Activated CD4-positive, alpha-beta memory T cell treated with anti-CD3 and anti-CD28 coated beads, Interleukin-2, amount 10 ng/mL, durations not matched to agents 7 days and 5 days (primary cell): ENCODE data around the gene UBE2E3. TPM values are rescaled to one million over a fixed set of nuclear protein-coding genes. Genes with fewer than 3 reads are reported as not detected.
"Not testable (repeated sequence)": the region's sequence is repeated elsewhere in the genome, so short reads cannot be mapped to it uniquely, and the experiment has no call there.

Experiments used
- CTCF ChIA-PET: fragments of 350-600 bp; sonication (Branson Sonifier 250); formaldehyde crosslinking; loops from one replicate; lab custom pipeline; 2021; ENCODE audit warnings: antibody characterized with exemption, inconsistent platforms; lab: Charles Lee
- POLR2A ChIA-PET: fragments of 350-600 bp; sonication (Branson Sonifier 250); formaldehyde crosslinking; loops from one replicate; lab custom pipeline; 2021; ENCODE audit warnings: antibody characterized with exemption; lab: Charles Lee
- DNase-seq: peaks from one replicate; pipeline ENCODE4 v3.0.0-alpha.2; 2020
- H3K27ac Mint-ChIP-seq: one replicate; pipeline ENCODE4 v1.8.0; 2021; ENCODE audit warnings: mild to moderate bottlenecking, mixed read lengths
- H3K27me3 Mint-ChIP-seq: one replicate; pipeline ENCODE4 v1.8.0; 2021; ENCODE audit warnings: mixed read lengths
- H3K36me3 Mint-ChIP-seq: one replicate; pipeline ENCODE4 v1.8.0; 2021; ENCODE audit warnings: low read depth, mixed read lengths
- H3K4me1 Mint-ChIP-seq: one replicate; pipeline ENCODE4 v1.8.0; 2021; ENCODE audit warnings: mixed read lengths
- H3K4me3 Mint-ChIP-seq: one replicate; pipeline ENCODE4 v1.8.0; 2021; ENCODE audit warnings: mild to moderate bottlenecking, mixed read lengths
- H3K9me3 Mint-ChIP-seq: one replicate; pipeline ENCODE4 v1.8.0; 2021; ENCODE audit warnings: mixed read lengths
- total RNA-seq, 2 experiments: library from RNA; stranded (reverse); gene quantifications; one replicate each; pipeline ENCODE4 v1.2.3, GENCODE V29; 2021

UBE2E3 gene
- total RNA-seq, 2 experiments from 2014 or later: 42.1 to 42.5 TPM

DNA sequence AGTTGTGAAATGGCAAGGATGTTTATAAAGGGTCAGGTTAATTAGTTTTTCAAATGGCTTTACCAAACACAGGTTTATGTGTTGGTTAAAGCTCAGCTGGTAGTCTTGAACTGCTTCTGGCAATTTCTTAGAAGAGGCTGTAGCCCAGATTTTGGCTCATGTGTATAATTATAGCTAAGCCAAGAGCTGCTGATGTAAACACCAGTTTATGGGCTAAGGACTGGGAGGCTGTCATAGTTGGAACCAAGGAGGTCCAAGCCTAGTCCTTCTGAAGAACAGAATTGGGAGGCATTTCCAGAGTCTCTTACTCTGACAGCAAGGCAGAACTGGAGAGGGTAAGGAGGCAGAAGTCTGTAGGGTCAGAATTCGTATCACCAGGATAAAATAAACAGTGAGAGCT is 25.4 kb downstream of the UBE2E3 start:
- no peaks in the 10 kb centered on the region for H3K4me1 Mint-ChIP-seq
- POLR2A ChIA-PET: interaction anchor here (0.6 kb wide), 1 partner anchor 1871 kb away, joined by 3 read pairs; no protein-coding TSS in a partner anchor
- CTCF ChIA-PET: interaction anchor here (1.3 kb wide), 1 partner anchor 25 kb away, joined by 6 read pairs; the partner anchor contains the start of gene UBE2E3
- H3K4me3 Mint-ChIP-seq: no peak overlapping the region
- no peak for DNase-seq
- H3K27me3 Mint-ChIP-seq: no peaks in the 10 kb centered on the region
- H3K36me3 Mint-ChIP-seq: no peaks in the 10 kb centered on the region
- H3K27ac Mint-ChIP-seq: no peak overlapping the region
- H3K9me3 Mint-ChIP-seq: no peaks in the 10 kb centered on the region

- no peaks in the 10 kb centered on the region for H3K4me1 Mint-ChIP-seq
- H3K4me3 Mint-ChIP-seq: no peak overlapping the region
- ChIA-PET CTCF (interaction anchor here (0.6 kb wide), 1 partner anchor 24 kb away, joined by 3 read pairs; no protein-coding TSS in a partner anchor), POLR2A (no interaction called here)
- no peaks in the 10 kb centered on the region for H3K36me3 Mint-ChIP-seq
- H3K9me3 Mint-ChIP-seq: no peaks in the 10 kb centered on the region
- no peaks in the 10 kb centered on the region for H3K27me3 Mint-ChIP-seq
- no peak overlapping the region for H3K27ac Mint-ChIP-seq
- DNase-seq: no peak
These were observed 26.9 kb downstream of the UBE2E3 start for GRCh38 chr2:181007086-181007837.

DNA sequence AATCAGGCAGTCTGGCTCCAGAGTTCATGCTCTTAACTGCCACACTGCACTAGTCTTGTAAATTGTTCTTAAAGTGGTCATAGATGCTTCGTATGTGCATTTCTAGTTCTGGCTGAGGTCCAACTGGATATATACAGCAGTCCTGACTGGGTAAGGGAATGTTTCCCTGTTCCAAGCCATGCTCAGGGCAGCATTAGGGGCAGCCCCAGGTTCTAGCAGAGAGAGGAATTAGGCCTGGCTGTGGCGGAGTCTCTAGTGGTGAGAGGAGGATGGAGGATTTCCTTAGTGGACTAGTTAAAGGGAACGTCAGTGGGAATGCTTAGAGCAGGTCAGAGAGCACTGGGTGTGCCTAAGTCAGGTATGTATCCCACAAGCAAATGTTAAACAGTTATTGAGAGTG is 28.0 kb downstream of the UBE2E3 start:
- Mint-ChIP-seq H3K27ac (no peak overlapping the region), H3K4me3 (no peak overlapping the region), H3K36me3 (no peaks in the 10 kb centered on the region), H3K4me1 (no peaks in the 10 kb centered on the region), H3K27me3 (no peaks in the 10 kb centered on the region), H3K9me3 (no peaks in the 10 kb centered on the region)
- ChIA-PET POLR2A (no interaction called here), CTCF (no interaction called here)
- no peak for DNase-seq

DNA sequence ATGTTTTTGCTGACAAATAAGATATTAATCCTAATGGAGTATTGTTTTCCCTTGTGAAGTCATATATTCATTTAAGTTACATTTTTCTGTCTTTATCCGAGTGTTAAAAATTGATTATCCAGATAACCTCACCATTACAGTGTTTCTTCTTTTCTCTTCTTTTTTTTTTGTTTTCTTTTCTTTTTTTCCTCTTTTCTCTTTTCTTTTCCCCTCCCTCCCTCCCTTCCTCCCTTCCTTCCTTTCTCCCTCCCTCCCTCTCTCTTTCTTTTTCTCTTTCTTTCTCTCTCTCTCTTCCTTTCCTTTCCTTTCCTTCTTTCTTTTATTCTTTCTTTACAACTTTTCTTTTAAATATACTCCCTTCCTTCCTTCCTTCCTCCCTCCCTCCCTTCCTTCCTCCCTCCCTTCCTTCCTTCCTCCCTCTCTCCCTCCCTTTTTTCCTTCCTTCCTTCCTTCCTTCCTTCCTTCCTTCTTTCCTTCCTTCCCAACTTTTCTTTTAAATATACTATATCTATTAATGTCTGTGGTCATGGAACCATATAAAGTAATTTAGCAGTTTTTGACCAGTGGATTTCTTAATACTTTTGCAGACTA is 40.9 kb downstream of the UBE2E3 start:
- no peaks in the 10 kb centered on the region for H3K27me3 Mint-ChIP-seq
- H3K4me1 Mint-ChIP-seq: no peaks in the 10 kb centered on the region
- POLR2A ChIA-PET: no interaction called here
- CTCF ChIA-PET: no interaction called here
- no peak overlapping the region for H3K27ac Mint-ChIP-seq
- no peaks in the 10 kb centered on the region for H3K9me3 Mint-ChIP-seq
- no peak for DNase-seq
- no peak overlapping the region for H3K4me3 Mint-ChIP-seq
- no peaks in the 10 kb centered on the region for H3K36me3 Mint-ChIP-seq

- Mint-ChIP-seq H3K4me3 (no peak overlapping the region), H3K36me3 (no peaks in the 10 kb centered on the region), H3K9me3 (no peaks in the 10 kb centered on the region), H3K27me3 (no peaks in the 10 kb centered on the region), H3K27ac (no peak overlapping the region), H3K4me1 (no peaks in the 10 kb centered on the region)
- no peak for DNase-seq
- ChIA-PET CTCF (no interaction called here), POLR2A (no interaction called here)
These were observed 42.2 kb downstream of the UBE2E3 start for GRCh38 chr2:181022652-181023051.

DNA sequence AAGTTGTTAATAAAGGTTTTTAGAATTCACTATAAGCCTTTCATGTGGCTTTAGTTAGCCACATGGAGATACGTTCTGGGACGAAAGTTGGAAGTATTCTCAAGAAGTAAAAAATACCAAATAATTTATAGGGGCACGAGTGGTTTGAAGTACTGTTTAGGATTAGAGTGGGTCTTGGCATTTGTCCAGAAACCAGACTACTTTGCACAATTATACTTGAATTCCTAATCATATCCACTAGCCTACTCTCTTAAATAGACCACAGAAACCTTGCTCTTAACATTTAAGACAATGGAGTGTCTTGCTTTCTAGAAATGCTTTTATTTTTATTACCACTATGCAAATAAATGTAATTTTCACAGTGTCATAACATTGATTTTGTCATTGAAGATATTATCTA is 44.6 kb downstream of the UBE2E3 start:
- no peaks in the 10 kb centered on the region for H3K9me3 Mint-ChIP-seq
- H3K4me1 Mint-ChIP-seq: no peaks in the 10 kb centered on the region
- POLR2A ChIA-PET: no interaction called here
- no peaks in the 10 kb centered on the region for H3K27me3 Mint-ChIP-seq
- DNase-seq: no peak
- H3K4me3 Mint-ChIP-seq: no peak overlapping the region
- H3K36me3 Mint-ChIP-seq: no peaks in the 10 kb centered on the region
- CTCF ChIA-PET: interaction anchor here (1.0 kb wide), 1 partner anchor 44 kb away, joined by 5 read pairs; no protein-coding TSS in a partner anchor
- no peak overlapping the region for H3K27ac Mint-ChIP-seq

DNA sequence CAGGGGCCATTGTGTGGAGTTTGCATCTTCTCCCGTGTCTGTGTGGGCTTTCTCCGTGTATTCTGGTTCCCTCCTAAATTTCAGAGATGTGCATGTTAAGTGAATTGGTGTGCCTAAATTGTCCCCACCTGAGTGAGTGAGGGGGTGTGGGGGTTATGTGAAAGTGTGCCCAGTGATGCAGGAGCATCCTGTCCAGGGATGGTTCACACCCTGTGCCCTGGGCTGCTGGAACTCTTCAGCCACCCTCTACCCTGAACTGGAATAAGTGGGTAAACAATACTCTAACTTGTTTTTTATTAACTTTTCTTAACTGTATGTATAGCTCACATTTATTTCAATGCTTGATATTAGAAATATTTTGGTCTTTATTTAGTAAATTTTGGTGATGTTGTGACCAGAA is 56.0 kb downstream of the UBE2E3 start:
- H3K27ac Mint-ChIP-seq: no peak overlapping the region
- peaks cover 9% of the 10 kb centered on the region for H3K36me3 Mint-ChIP-seq
- H3K9me3 Mint-ChIP-seq: no peaks in the 10 kb centered on the region
- CTCF ChIA-PET: no interaction called here
- H3K4me1 Mint-ChIP-seq: peaks cover 29% of the 10 kb centered on the region
- DNase-seq: peak; percentile 18
- no peaks in the 10 kb centered on the region for H3K27me3 Mint-ChIP-seq
- no peak overlapping the region for H3K4me3 Mint-ChIP-seq
- POLR2A ChIA-PET: interaction anchor here (1.5 kb wide), 1 partner anchor 56 kb away, joined by 10 read pairs; the partner anchor contains the start of gene UBE2E3

GRCh38 chr2:181036848-181037603 is 56.6 kb downstream of the UBE2E3 start:
- no peak overlapping the region for H3K4me3 Mint-ChIP-seq
- H3K27ac Mint-ChIP-seq: peak overlapping the region; percentile 13
- CTCF ChIA-PET: interaction anchor here (1.5 kb wide), 1 partner anchor 22 kb away, joined by 7 read pairs; no protein-coding TSS in a partner anchor
- no peaks in the 10 kb centered on the region for H3K9me3 Mint-ChIP-seq
- DNase-seq: peak; percentile 46
- peaks cover 9% of the 10 kb centered on the region for H3K36me3 Mint-ChIP-seq
- peaks cover 32% of the 10 kb centered on the region for H3K4me1 Mint-ChIP-seq
- POLR2A ChIA-PET: interaction anchor here (0.7 to 1.5 kb wide), 2 partner anchors 57 to 410 kb away, joined by 3 to 10 read pairs; partner anchors contain the start of gene UBE2E3
- H3K27me3 Mint-ChIP-seq: no peaks in the 10 kb centered on the region

GRCh38 chr2:181037922-181038321 is 57.5 kb downstream of the UBE2E3 start:
- no peak for DNase-seq
- ChIA-PET POLR2A (no interaction called here), CTCF (interaction anchor here (1.4 to 1.5 kb wide), 2 partner anchors 21 to 58 kb away, joined by 3 to 7 read pairs; partner anchors contain the start of gene UBE2E3)
- H3K27ac Mint-ChIP-seq: peak overlapping the region; percentile 8
- peaks cover 5% of the 10 kb centered on the region for H3K36me3 Mint-ChIP-seq
- no peaks in the 10 kb centered on the region for H3K27me3 Mint-ChIP-seq
- no peaks in the 10 kb centered on the region for H3K9me3 Mint-ChIP-seq
- peaks cover 32% of the 10 kb centered on the region for H3K4me1 Mint-ChIP-seq
- no peak overlapping the region for H3K4me3 Mint-ChIP-seq

GRCh38 chr2:181038796-181039195 is 58.4 kb downstream of the UBE2E3 start:
- Mint-ChIP-seq H3K36me3 (peaks cover 3% of the 10 kb centered on the region), H3K4me1 (peaks cover 32% of the 10 kb centered on the region), H3K9me3 (no peaks in the 10 kb centered on the region), H3K27ac (no peak overlapping the region), H3K27me3 (no peaks in the 10 kb centered on the region), H3K4me3 (no peak overlapping the region)
- ChIA-PET CTCF (interaction anchor here (1.4 to 1.5 kb wide), 2 partner anchors 20 to 58 kb away, joined by 3 to 7 read pairs; partner anchors contain the start of gene UBE2E3), POLR2A (no interaction called here)
- no peak for DNase-seq

GRCh38 chr2:181040839-181041238 is 60.4 kb downstream of the UBE2E3 start:
- CTCF ChIA-PET: interaction anchor here (0.7 kb wide), 1 partner anchor 593 kb away, joined by 3 read pairs; no protein-coding TSS in a partner anchor

DNA sequence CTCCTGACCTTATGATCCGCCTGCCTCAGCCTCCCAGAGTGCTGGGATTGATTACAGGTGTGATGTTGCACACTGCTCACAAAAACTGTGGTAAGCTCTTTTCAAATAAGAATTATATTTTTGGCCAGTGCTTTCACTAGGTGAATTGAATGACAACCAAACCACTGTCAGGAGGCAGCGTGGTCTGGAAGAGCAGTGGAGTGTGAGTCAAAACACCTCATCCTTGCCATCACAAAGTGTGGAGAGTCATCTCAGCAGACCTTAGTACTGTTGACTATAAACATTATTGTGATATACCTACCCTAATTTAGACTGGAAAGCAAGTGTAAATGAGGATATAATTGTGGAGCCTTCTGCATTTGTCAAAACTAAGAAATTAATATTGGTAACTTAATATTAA is 61.3 kb downstream of the UBE2E3 start:
- Mint-ChIP-seq H3K9me3 (no peaks in the 10 kb centered on the region), H3K27ac (no peak overlapping the region), H3K27me3 (no peaks in the 10 kb centered on the region), H3K4me3 (no peak overlapping the region), H3K36me3 (no peaks in the 10 kb centered on the region), H3K4me1 (peaks cover 22% of the 10 kb centered on the region)
- DNase-seq: peak; percentile 22
- CTCF ChIA-PET: no interaction called here
- POLR2A ChIA-PET: no interaction called here

More at GRCh38 chr2:181040839-181041238, 60.4 kb downstream of the UBE2E3 start:
- H3K27me3 Mint-ChIP-seq, H3K27ac Mint-ChIP-seq, H3K36me3 Mint-ChIP-seq, DNase-seq, POLR2A ChIA-PET, H3K4me3 Mint-ChIP-seq, H3K9me3 Mint-ChIP-seq: not testable (repeated sequence)
- peaks cover 30% of the 10 kb centered on the region for H3K4me1 Mint-ChIP-seq
